HFF-Myc (cell line): ENCODE measurements around the gene RSPO3.

ENCODE experiments used
- DNase-seq: peaks from one replicate; pipeline ENCODE4 v3.0.0-alpha.2; 2011; ENCODE audit warnings: low read depth; ENCODE audit errors: extremely low read depth
- H3K4me3 ChIP-seq: replicated peaks from 2 replicates; pipeline ENCODE4 v1.5.1; 2011; ENCODE audit warnings: low read depth, mild to moderate bottlenecking, control low read depth, low read length
- CTCF ChIP-seq: IDR thresholded peaks from 2 replicates; pipeline ENCODE4 v1.5.1; 2012; ENCODE audit warnings: mild to moderate bottlenecking, low read depth, low read length, control low read depth; ENCODE audit errors: missing control alignments

RSPO3 gene

GRCh38 chr6:127182501-127182900, 64.0 kb downstream of the RSPO3 start:
- no peak overlapping the region for H3K4me3 ChIP-seq
- no peak for DNase-seq
- no peak for TF ChIP-seq CTCF

DNA sequence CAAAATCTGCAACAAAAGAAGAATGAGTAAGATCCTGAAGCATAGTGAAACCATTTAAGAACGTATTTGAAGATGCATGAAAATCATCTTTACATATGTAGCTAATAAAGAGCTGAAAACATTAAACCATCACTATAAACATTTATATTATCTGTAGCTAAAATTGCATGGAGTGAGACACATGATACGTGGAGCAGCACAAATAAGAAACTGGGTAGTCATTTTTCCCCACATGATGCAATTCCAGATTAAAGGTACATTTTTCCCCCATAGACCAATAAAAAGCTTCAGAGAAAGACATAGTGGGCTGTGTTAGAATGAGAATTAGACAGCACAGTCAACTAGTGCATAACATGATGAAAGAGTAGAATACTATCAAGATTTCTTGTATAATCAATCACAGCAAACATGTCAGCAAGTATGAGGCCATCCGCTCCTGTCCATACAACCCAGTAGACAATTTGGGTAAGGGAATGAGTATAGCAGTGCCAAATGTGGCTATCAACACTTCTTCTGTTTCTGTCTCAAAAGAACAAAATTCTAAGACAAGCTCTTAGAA, 67.0 kb downstream of the RSPO3 start:
- H3K4me3 ChIP-seq = no peak overlapping the region
- DNase-seq = no peak
- TF ChIP-seq CTCF = no peak

- no peak overlapping the region for H3K4me3 ChIP-seq
- no peak for DNase-seq
- peak; percentile 66 for TF ChIP-seq CTCF
These were observed 68.4 kb downstream of the RSPO3 start for GRCh38 chr6:127186889-127187288.

GRCh38 chr6:127188744-127189143, 70.3 kb downstream of the RSPO3 start:
- DNase-seq = no peak
- no peak overlapping the region for H3K4me3 ChIP-seq
- TF ChIP-seq CTCF = no peak

GRCh38 chr6:127190552-127190951, 72.1 kb downstream of the RSPO3 start:
- DNase-seq = no peak
- no peak overlapping the region for H3K4me3 ChIP-seq
- peak; percentile 52 for TF ChIP-seq CTCF

- H3K4me3 ChIP-seq = no peak overlapping the region
- DNase-seq = no peak
- TF ChIP-seq CTCF = no peak
These were observed 73.2 kb downstream of the RSPO3 start for GRCh38 chr6:127191716-127192115.

- TF ChIP-seq CTCF = no peak
- no peak overlapping the region for H3K4me3 ChIP-seq
- DNase-seq = no peak
These were observed 74.6 kb downstream of the RSPO3 start for GRCh38 chr6:127192911-127193541.
